Endothelial cell of umbilical vein (primary cell): Measurements from ENCODE around the gene TRAPPC3. TPM values are rescaled to one million over a fixed set of nuclear protein-coding genes. Genes with fewer than 3 reads are reported as not detected.
A peak's percentile ranks its signal among the peaks of the same experiment; 100 is the strongest.

Experiments used
- BruUV-seq: library from RNA; stranded (reverse); fragments of 400-500 nt; replicated peaks from 2 replicates; lab custom pipeline; 2021; lab: Mats Ljungman, UMichigan
- CTCF ChIA-PET: fragments of 300-600, 350-600 bp; sonication (Branson Sonifier 250); formaldehyde crosslinking; loops from one replicate; lab custom pipeline; 2021; ENCODE audit warnings: antibody characterized with exemption, inconsistent platforms; lab: Charles Lee
- POLR2A ChIA-PET: fragments of 300-600, 350-600 bp; sonication (Branson Sonifier 250); formaldehyde crosslinking; loops from one replicate; lab custom pipeline; 2021; ENCODE audit warnings: antibody characterized with exemption, inconsistent platforms; lab: Charles Lee
- DNase-seq: peaks from one replicate; pipeline ENCODE4 v3.0.0-alpha.2; 2011; ENCODE audit warnings: low read depth, low spot score
- FAIRE-seq: peaks from 2 replicates; lab custom pipeline; 2011; peaks lifted over from hg19 to GRCh38; lab: Jason Lieb, UNC
- H2AFZ ChIP-seq: 2 replicates; pipeline ENCODE4 v1.6.0; 2012; ENCODE audit warnings: low read depth, low read length, control low read depth, inconsistent platforms
- H3K27ac ChIP-seq: 2 replicates; pipeline ENCODE4 v1.5.1; 2011; ENCODE audit warnings: low read depth, mild to moderate bottlenecking, control low read depth, low read length, moderate library complexity; ENCODE audit not compliant: insufficient read depth
- H3K27me3 ChIP-seq, 2 experiments: 2 replicates each; pipeline versions ENCODE4 v1.6.0 to v1.6.1; 2011; ENCODE audit warnings: low read length in 2 of 2, mixed read lengths in 1 of 2; ENCODE audit not compliant: control insufficient read depth in 2 of 2, insufficient read depth in 2 of 2
- H3K36me3 ChIP-seq, 2 experiments: 2 replicates in 1 of 2; 3 replicates in 1 of 2; pipeline ENCODE4 v1.5.1; 2011; ENCODE audit warnings: low read length in 2 of 2, mild to moderate bottlenecking in 1 of 2, moderate library complexity in 1 of 2; ENCODE audit not compliant: control insufficient read depth in 2 of 2, insufficient read depth in 2 of 2; ENCODE audit errors: extremely low read depth in 1 of 2
- H3K4me1 ChIP-seq: 3 replicates; pipeline ENCODE4 v1.5.1; 2011; ENCODE audit warnings: mild to moderate bottlenecking, low read length; ENCODE audit not compliant: control insufficient read depth, insufficient read depth; ENCODE audit errors: extremely low read depth
- H3K4me2 ChIP-seq: 2 replicates; pipeline ENCODE4 v1.6.1; 2011; ENCODE audit warnings: low read length, control low read depth, mixed read lengths; ENCODE audit not compliant: insufficient read depth
- H3K4me3 ChIP-seq, 3 experiments: fragments of 200-600 bp in 1 of 3; sonication (generic), shearing (Covaris generic) in 1 of 3; replicated peaks in 1 of 3; 2 replicates each; pipeline ENCODE4 v1.5.1; 2011 to 2016; ENCODE audit warnings: control low read depth in 3 of 3, low read length in 3 of 3, mild to moderate bottlenecking in 2 of 3, inconsistent platforms in 1 of 3, low read depth in 1 of 3, moderate library complexity in 1 of 3; ENCODE audit not compliant: insufficient read depth in 1 of 3
- H3K79me2 ChIP-seq: 2 replicates; pipeline ENCODE4 v1.6.0; 2012; ENCODE audit warnings: low read length, inconsistent platforms; ENCODE audit not compliant: control insufficient read depth, insufficient read depth
- H3K9ac ChIP-seq: replicated peaks from 2 replicates; pipeline ENCODE3; 2011; ENCODE audit warnings: low read length, control low read depth; ENCODE audit not compliant: insufficient read depth; ENCODE audit errors: extremely low read depth
- H3K9me1 ChIP-seq: replicated peaks from 3 replicates; pipeline ENCODE4 v1.6.0; 2011; ENCODE audit warnings: mild to moderate bottlenecking, low read length; ENCODE audit not compliant: control insufficient read depth, insufficient read depth; ENCODE audit errors: extremely low read depth
- H3K9me3 ChIP-seq: replicated peaks from 2 replicates; pipeline ENCODE4 v1.5.1; 2012; ENCODE audit warnings: low read length, inconsistent platforms; ENCODE audit not compliant: control insufficient read depth, insufficient read depth
- H4K20me1 ChIP-seq: replicated peaks from 2 replicates; pipeline ENCODE3; 2011; ENCODE audit warnings: mild to moderate bottlenecking, low read length; ENCODE audit not compliant: control insufficient read depth, insufficient read depth; ENCODE audit errors: extremely low read depth
- EZH2 ChIP-seq: IDR thresholded peaks from 2 replicates; pipeline ENCODE4 v1.6.1; 2012; ENCODE audit warnings: borderline replicate concordance, low read depth, mild to moderate bottlenecking, moderate library complexity, low read length, inconsistent platforms; ENCODE audit not compliant: severe bottlenecking
- FOS ChIP-seq: IDR thresholded peaks from 2 replicates; pipeline ENCODE4 v1.6.1; 2011; ENCODE audit warnings: mild to moderate bottlenecking, low read length, moderate library complexity, borderline replicate concordance; ENCODE audit not compliant: insufficient read depth
- GATA2 ChIP-seq: IDR thresholded peaks from 2 replicates; pipeline ENCODE4 v1.7.0; 2011; ENCODE audit warnings: low read depth, mild to moderate bottlenecking, moderate library complexity, mixed read lengths, low read length; ENCODE audit not compliant: insufficient read length, insufficient read depth
- JUN ChIP-seq: IDR thresholded peaks from 2 replicates; pipeline ENCODE4 v1.6.1; 2011; ENCODE audit warnings: borderline replicate concordance, low read depth; ENCODE audit not compliant: insufficient read length, insufficient read depth
- MYC ChIP-seq: IDR thresholded peaks from one replicate; pipeline ENCODE4 v1.6.1; 2011; ENCODE audit warnings: mild to moderate bottlenecking, low read depth, low read length
- POLR2A ChIP-seq: IDR thresholded peaks from 2 replicates; pipeline ENCODE4 v1.6.1; 2012; ENCODE audit warnings: low read depth, mild to moderate bottlenecking, control low read depth, low read length
- POLR2AphosphoS5 ChIP-seq: IDR thresholded peaks from 2 replicates; pipeline ENCODE4 v1.6.1; 2012; ENCODE audit warnings: low read depth, mild to moderate bottlenecking, control low read depth, low read length, moderate library complexity; ENCODE audit not compliant: insufficient read depth
- dilution Hi-C: fragments of 300-500 bp; cut with MboI; formaldehyde crosslinking; loops from one replicate; pipeline ENCODE4 v1.15.0; 2019; ENCODE audit warnings: low sequenced_read_pairs; ENCODE audit not compliant: extremely low pct_ligation_motif_present
- intact Hi-C: fragments of 100-400 bp; cut with micrococcal nuclease; formaldehyde crosslinking; loops from one replicate; pipeline ENCODE4 v1.10.0; 2022
- polyA plus RNA-seq, 4 experiments: library from polyadenylated mRNA; depleted of rRNA in 3 of 4; stranded (reverse) in 3 of 4; unstranded in 1 of 4; fragments of >200 nt; gene quantifications; 2 replicates each; pipeline versions ENCODE4 v1.2.1 to v1.2.3, GENCODE V29; 2011 to 2012; ENCODE audit warnings: missing spikeins in 1 of 4
- total RNA-seq: library from RNA; stranded (reverse); gene quantifications from 2 replicates; pipeline ENCODE4 v1.2.3, GENCODE V29; 2021
- TF ChIP-seq, protein P1 (sequence below), 2 donors: IDR thresholded peaks; 1 replicate in 1 of 2; 2 replicates in 1 of 2; pipeline ENCODE4 v1.5.1; 2011; ENCODE audit warnings: low read length in 2 of 2, mild to moderate bottlenecking in 2 of 2, moderate library complexity in 2 of 2, control low read depth in 1 of 2, inconsistent platforms in 1 of 2, low read depth in 1 of 2; ENCODE audit not compliant: insufficient read depth in 1 of 2; ENCODE audit errors: extremely low read depth in 1 of 2
- TF ChIP-seq, protein P2 (sequence below): IDR thresholded peaks from 2 replicates; pipeline ENCODE4 v1.6.1; 2011; ENCODE audit not compliant: insufficient read depth, insufficient read length

Gene TRAPPC3
- total and polyA plus RNA-seq, 2 donors (not counting 3 experiments of a cell fraction or from before 2014, with no cell fraction given) = 93.4 to 125 TPM

- Histone ChIP-seq H3K9me1 (no peaks in the 10 kb centered on the region), H4K20me1 (no peaks in the 10 kb centered on the region), H3K27me3 (no peaks in the 10 kb centered on the region), H3K36me3 (no peaks in the 10 kb centered on the region), H3K4me1 (peaks cover 50% of the 10 kb centered on the region), H3K9me3 (no peaks in the 10 kb centered on the region), H3K79me2 (peaks cover 47% of the 10 kb centered on the region), H3K4me3 (peak within 1 kb of the TSS; percentile 48 to 88 (median 80)), H3K4me2 (peak within 1 kb of the TSS; percentile 90), H3K9ac (peak within 1 kb of the TSS; percentile 93), H3K27ac (peak within 1 kb of the TSS; percentile 93), H2AFZ (peak within 1 kb of the TSS; percentile 73)
- POLR2A ChIA-PET = interaction anchor here (1.3 kb wide), 1 partner anchor 69 kb away, joined by 4 read pairs; the partner anchor contains the start of gene THRAP3
- dilution Hi-C loops (no loop called here), intact Hi-C loops (loop anchor here (1.0 to 2.0 kb wide), 2 partner anchors 17 to 33 kb away; no protein-coding TSS in a partner anchor)
- TF ChIP-seq POLR2AphosphoS5 = peak; percentile 75
- TF ChIP-seq EZH2 = no peak
- TF ChIP-seq JUN = peak; percentile 39
- no peak for TF ChIP-seq GATA2
- TF ChIP-seq FOS = peak; percentile 84
- TF ChIP-seq, protein P1, sequence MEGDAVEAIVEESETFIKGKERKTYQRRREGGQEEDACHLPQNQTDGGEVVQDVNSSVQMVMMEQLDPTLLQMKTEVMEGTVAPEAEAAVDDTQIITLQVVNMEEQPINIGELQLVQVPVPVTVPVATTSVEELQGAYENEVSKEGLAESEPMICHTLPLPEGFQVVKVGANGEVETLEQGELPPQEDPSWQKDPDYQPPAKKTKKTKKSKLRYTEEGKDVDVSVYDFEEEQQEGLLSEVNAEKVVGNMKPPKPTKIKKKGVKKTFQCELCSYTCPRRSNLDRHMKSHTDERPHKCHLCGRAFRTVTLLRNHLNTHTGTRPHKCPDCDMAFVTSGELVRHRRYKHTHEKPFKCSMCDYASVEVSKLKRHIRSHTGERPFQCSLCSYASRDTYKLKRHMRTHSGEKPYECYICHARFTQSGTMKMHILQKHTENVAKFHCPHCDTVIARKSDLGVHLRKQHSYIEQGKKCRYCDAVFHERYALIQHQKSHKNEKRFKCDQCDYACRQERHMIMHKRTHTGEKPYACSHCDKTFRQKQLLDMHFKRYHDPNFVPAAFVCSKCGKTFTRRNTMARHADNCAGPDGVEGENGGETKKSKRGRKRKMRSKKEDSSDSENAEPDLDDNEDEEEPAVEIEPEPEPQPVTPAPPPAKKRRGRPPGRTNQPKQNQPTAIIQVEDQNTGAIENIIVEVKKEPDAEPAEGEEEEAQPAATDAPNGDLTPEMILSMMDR (IDR thresholded peaks at IDR 0.05; ENCODE audit: extremely low read depth in 1 of 2, insufficient read depth in 1 of 2, low read depth in 1 of 2, low read length in 2 of 2) = no peak
- no peak for TF ChIP-seq MYC
- TF ChIP-seq POLR2A = peak; percentile 88
- TF ChIP-seq, protein P2, sequence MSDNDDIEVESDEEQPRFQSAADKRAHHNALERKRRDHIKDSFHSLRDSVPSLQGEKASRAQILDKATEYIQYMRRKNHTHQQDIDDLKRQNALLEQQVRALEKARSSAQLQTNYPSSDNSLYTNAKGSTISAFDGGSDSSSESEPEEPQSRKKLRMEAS = no peak
- peak; percentile 90 for FAIRE-seq
- BruUV-seq = TSS peak; percentile 76
- DNase-seq = peak; percentile 76
- CTCF ChIA-PET = interaction anchor here (2.6 to 9.3 kb wide), 2 partner anchors 33 to 130 kb away, joined by 6 to 201 read pairs; no protein-coding TSS in a partner anchor
Measured at GRCh38 chr1:36155408-36156328, 6.4 kb upstream of the TRAPPC3 start, which contains the start of gene MAP7D1. MAP7D1 (plus strand) TSS chr1:36156160; CDS start chr1:36156418, 258 bp downstream.
